Measurements from ENCODE around the gene RNF152.
"Not testable (repeated sequence)": the region's sequence is repeated elsewhere in the genome, so short reads cannot be mapped to it uniquely, and the experiment has no call there.

The RNF152 gene

DNA sequence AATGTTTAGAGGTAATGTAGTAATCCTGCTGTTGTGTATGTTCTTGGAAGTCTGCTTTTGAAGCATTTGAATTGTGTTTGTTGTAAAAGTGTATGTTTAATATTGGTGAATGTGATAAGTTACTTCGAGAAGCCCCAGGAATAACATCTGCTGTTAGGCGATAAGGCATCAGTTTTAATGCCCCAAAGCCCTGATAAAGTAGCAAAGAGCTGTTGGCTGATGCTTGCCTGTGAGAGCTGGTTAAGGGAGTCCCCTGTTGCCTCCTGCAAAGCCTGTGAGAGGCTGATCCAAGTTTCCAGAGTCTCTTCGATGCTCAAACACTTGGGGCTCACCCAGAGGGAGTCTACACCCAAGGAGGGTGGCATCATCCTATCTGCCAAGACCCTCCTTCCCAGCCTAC is 110.3 kb downstream of the RNF152 start:
- Histone ChIP-seq H3K36me3 (ENCODE audit: control insufficient read depth, insufficient read depth, low read length) (no peaks in the 10 kb centered on the region), H3K4me1 (ENCODE audit: control insufficient read depth, insufficient read depth, low read length) (no peaks in the 10 kb centered on the region), H3K4me3 (ENCODE audit: low read length) (no peak overlapping the region), H3K9ac (ENCODE audit: low read length) (no peak overlapping the region), H3K27me3 (ENCODE audit: control insufficient read depth, insufficient read depth, low read length) (no peaks in the 10 kb centered on the region), H3K27ac (ENCODE audit: low read depth, low read length) (no peak overlapping the region)

DNA sequence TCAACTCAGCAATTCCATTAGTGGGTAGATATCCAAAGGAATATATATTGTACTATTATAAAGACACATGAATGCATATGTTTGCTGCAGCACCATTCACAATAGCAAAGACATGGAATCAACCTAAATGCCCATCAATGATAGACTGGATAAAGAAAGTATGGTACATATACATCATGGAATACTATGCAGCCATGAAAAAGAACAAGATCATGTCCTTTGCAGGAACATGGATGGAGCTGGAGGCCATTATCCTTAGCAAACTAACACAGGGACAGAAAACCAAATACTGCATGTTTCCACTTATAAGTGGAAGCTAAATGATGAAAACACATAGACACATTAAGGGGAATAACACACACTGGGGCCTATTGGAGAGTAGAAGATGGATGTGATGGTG is 116.6 kb downstream of the RNF152 start:
- not testable (repeated sequence) for H3K36me3 ChIP-seq (ENCODE audit: control insufficient read depth, insufficient read depth, low read length); H3K9ac ChIP-seq (ENCODE audit: low read length); H3K27me3 ChIP-seq (ENCODE audit: control insufficient read depth, insufficient read depth, low read length); H3K4me1 ChIP-seq (ENCODE audit: control insufficient read depth, insufficient read depth, low read length); H3K27ac ChIP-seq (ENCODE audit: low read depth, low read length); H3K4me3 ChIP-seq (ENCODE audit: low read length)

DNA sequence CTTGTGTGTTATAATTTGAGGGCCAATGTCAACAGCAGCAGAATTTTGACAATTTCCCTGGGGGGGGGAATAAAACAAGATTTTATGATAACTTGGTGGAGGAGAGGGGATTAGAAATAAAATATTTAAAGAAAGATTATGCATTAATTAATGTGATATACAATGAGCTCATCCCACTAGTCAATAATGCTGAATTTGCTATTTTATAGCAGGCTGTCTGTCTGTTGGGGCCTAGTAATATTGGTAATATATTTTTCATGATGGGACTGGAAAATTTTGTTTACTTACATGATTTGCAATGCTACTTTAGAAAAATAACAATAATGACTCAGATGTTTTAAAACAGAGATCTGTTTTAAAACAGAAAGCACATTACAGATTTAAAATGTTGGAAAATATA is 118.0 kb downstream of the RNF152 start:
- no peaks in the 10 kb centered on the region for H3K27me3 ChIP-seq (ENCODE audit: control insufficient read depth, insufficient read depth, low read length)
- H3K9ac ChIP-seq (ENCODE audit: low read length): no peak overlapping the region
- no peak overlapping the region for H3K4me3 ChIP-seq (ENCODE audit: low read length)
- no peaks in the 10 kb centered on the region for H3K4me1 ChIP-seq (ENCODE audit: control insufficient read depth, insufficient read depth, low read length)
- H3K36me3 ChIP-seq (ENCODE audit: control insufficient read depth, insufficient read depth, low read length): no peaks in the 10 kb centered on the region
- H3K27ac ChIP-seq (ENCODE audit: low read depth, low read length): no peak overlapping the region

DNA sequence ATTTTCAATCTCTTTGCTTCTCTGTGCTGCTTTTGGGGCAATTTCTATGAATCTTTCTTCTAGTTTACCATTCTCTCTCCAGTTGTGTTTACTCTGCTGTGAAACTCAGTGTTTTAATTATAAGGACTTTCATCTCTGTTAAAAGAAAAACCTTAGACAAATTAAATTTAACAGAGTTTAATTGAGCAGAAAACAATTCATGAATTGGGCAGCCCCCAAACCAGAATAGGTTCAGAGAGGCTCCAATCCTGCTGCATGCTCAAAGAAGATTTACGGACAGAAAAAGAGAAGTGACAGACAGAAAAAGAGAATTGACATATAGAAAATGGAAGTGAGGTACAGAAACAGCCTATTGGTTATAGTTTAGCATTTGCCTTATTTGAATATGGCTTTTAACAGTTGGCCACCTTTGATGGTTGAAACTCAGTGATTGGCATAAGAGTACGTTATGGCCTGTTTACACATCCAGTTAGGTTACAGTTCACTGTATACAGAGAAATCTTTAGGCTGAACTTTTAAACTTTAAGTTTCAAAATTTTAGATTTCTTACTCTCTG is 120.4 kb downstream of the RNF152 start:
- no peaks in the 10 kb centered on the region for H3K4me1 ChIP-seq (ENCODE audit: control insufficient read depth, insufficient read depth, low read length)

DNA sequence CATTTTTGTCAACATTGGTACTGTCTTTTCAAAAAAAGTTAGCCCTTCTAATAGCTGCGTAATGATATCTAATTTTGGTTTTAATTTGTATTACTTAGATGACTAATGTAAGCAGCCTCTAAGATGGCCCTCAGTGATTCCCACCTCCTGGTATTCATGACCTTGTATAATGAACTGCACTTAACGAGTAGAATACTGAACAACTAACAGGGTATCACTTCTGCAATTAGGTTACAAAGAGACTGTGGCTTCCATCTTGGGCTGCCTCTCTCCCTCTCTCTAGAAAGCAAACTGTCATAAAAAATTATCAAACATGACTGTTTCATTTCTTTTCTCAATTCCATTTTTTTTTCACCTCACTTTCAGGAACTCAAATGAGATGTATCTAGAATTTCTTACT is 120.9 kb downstream of the RNF152 start:
- H3K4me3 ChIP-seq (ENCODE audit: low read length): no peak overlapping the region
- H3K27me3 ChIP-seq (ENCODE audit: control insufficient read depth, insufficient read depth, low read length): no peaks in the 10 kb centered on the region
- H3K36me3 ChIP-seq (ENCODE audit: control insufficient read depth, insufficient read depth, low read length): no peaks in the 10 kb centered on the region
- no peak overlapping the region for H3K9ac ChIP-seq (ENCODE audit: low read length)
- no peak overlapping the region for H3K27ac ChIP-seq (ENCODE audit: low read depth, low read length)
- H3K4me1 ChIP-seq (ENCODE audit: control insufficient read depth, insufficient read depth, low read length): no peaks in the 10 kb centered on the region

More for the DNA sequence above, 120.4 kb downstream of the RNF152 start:
- H3K27me3 ChIP-seq (ENCODE audit: control insufficient read depth, insufficient read depth, low read length): no peaks in the 10 kb centered on the region
- H3K27ac ChIP-seq (ENCODE audit: low read depth, low read length): no peak overlapping the region
- no peak overlapping the region for H3K4me3 ChIP-seq (ENCODE audit: low read length)
- no peak overlapping the region for H3K9ac ChIP-seq (ENCODE audit: low read length)
- H3K36me3 ChIP-seq (ENCODE audit: control insufficient read depth, insufficient read depth, low read length): no peaks in the 10 kb centered on the region

DNA sequence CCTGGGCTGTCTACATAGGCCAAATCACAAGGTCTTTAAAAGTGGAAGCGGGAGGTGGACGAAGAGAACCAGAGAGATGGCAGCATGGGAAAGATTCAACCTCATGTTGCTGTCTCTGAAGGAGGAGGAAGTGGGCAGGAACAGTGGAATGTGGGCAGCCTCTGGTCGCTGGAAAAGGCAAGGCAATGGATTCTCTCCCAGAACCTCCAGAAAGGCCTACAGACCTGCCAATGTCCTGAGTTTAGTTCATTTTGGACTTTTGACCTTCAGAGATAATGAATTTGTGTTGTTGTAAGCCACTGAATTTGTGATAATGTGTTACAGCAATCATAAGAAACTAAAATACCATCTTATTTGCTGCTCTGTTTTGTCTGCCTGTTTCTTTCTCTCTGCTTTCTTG is 122.5 kb downstream of the RNF152 start:
- no peak overlapping the region for H3K27ac ChIP-seq (ENCODE audit: low read depth, low read length)
- H3K9ac ChIP-seq (ENCODE audit: low read length): no peak overlapping the region
- no peaks in the 10 kb centered on the region for H3K4me1 ChIP-seq (ENCODE audit: control insufficient read depth, insufficient read depth, low read length)
- no peaks in the 10 kb centered on the region for H3K27me3 ChIP-seq (ENCODE audit: control insufficient read depth, insufficient read depth, low read length)
- no peak overlapping the region for H3K4me3 ChIP-seq (ENCODE audit: low read length)
- H3K36me3 ChIP-seq (ENCODE audit: control insufficient read depth, insufficient read depth, low read length): no peaks in the 10 kb centered on the region

DNA sequence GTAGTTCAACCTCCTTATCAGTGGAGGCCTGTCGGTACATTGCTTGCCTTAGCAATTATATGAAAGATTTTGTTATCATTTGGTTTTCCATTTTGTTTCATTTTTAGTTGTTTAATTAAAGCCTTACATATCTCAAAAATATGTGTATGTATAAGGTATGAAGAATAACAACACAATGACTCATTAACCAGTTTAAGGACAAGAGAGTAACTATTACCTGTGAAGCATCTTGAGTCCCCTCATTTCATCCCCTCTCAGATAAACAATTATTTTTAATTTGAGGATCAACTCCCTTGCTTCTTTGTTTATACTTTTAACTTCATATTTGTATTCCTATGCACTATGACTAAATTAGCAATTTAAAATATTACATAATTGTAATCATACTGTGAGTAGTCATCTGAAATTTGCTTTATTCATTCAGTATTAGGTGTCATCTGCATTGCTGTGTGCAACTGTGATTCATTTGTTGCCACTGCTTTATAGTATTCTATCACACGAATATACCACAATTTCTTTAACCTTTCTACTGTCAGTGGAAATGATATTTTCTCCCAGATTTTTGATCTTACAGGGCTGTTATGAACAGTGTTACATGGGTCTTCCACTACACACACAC is 126.4 kb downstream of the RNF152 start:
- Histone ChIP-seq H3K4me3 (ENCODE audit: low read length) (no peak overlapping the region), H3K36me3 (ENCODE audit: control insufficient read depth, insufficient read depth, low read length) (no peaks in the 10 kb centered on the region), H3K27me3 (ENCODE audit: control insufficient read depth, insufficient read depth, low read length) (no peaks in the 10 kb centered on the region), H3K27ac (ENCODE audit: low read depth, low read length) (no peak overlapping the region), H3K4me1 (ENCODE audit: control insufficient read depth, insufficient read depth, low read length) (no peaks in the 10 kb centered on the region), H3K9ac (ENCODE audit: low read length) (no peak overlapping the region)

DNA sequence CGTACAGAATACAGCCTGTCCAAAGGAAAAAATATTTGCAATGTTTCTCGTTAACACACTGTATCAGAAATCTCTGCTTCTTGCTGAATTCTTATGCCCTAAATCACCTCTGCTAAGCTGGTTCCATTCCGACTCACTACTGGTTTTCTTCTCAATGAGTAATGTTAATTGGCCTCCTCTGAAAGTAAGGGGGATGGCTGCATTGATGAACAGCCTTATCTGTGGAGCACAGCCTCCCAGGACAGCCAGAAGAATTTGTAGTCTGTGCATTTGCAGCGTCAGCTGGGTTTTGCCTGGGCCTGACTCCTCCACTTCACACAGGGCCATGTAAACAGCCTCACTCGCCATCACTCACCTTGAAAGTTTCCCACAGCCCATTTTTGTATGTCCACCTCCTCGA is 127.7 kb downstream of the RNF152 start:
- no peak overlapping the region for H3K27ac ChIP-seq (ENCODE audit: low read depth, low read length)
- H3K9ac ChIP-seq (ENCODE audit: low read length): no peak overlapping the region
- no peak overlapping the region for H3K4me3 ChIP-seq (ENCODE audit: low read length)
- H3K27me3 ChIP-seq (ENCODE audit: control insufficient read depth, insufficient read depth, low read length): no peaks in the 10 kb centered on the region
- H3K4me1 ChIP-seq (ENCODE audit: control insufficient read depth, insufficient read depth, low read length): no peaks in the 10 kb centered on the region
- no peaks in the 10 kb centered on the region for H3K36me3 ChIP-seq (ENCODE audit: control insufficient read depth, insufficient read depth, low read length)

DNA sequence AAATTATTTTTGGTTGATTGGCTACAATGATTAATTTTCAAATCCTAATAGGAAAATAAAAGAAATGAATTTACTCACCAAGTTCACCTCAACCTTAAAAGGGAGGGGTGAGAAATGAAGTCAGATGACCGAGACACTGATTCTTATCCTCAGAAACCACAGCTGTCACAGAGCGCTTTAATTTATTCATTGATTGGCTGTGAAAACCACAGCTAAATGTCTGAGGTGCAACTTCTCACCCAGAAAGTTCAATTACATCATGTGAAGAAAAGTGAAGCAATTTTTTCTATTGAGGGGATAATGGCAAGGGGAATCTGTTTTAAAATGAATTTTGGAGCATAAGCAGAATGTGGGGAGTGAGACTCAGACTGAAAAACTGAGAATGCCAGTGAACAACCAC is 128.4 kb downstream of the RNF152 start:
- H3K27ac ChIP-seq (ENCODE audit: low read depth, low read length): no peak overlapping the region

DNA sequence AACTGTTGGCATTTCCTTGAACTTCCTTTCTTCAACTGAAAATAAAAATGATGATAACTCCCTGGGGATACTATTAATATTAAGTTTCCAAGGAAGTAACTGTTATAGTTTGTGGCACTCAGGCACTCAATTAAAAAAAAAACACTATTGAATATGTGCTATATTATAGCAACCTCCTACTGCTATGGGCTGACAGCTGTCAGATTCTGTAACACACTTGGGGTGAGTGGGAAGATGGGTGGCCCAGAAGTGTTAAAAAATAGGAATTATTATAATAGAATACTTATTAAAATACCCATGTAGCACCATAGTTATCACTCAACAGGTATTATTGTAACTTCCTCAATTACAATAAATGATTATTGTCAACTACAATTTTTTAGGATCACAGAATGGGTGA is 130.9 kb downstream of the RNF152 start:
- Histone ChIP-seq H3K27ac (ENCODE audit: low read depth, low read length) (no peak overlapping the region), H3K9ac (ENCODE audit: low read length) (no peak overlapping the region), H3K36me3 (ENCODE audit: control insufficient read depth, insufficient read depth, low read length) (no peaks in the 10 kb centered on the region), H3K4me3 (ENCODE audit: low read length) (no peak overlapping the region), H3K4me1 (ENCODE audit: control insufficient read depth, insufficient read depth, low read length) (no peaks in the 10 kb centered on the region), H3K27me3 (ENCODE audit: control insufficient read depth, insufficient read depth, low read length) (no peaks in the 10 kb centered on the region)

More for the DNA sequence above, 128.4 kb downstream of the RNF152 start:
- Histone ChIP-seq H3K4me3 (ENCODE audit: low read length) (no peak overlapping the region), H3K9ac (ENCODE audit: low read length) (no peak overlapping the region), H3K27me3 (ENCODE audit: control insufficient read depth, insufficient read depth, low read length) (no peaks in the 10 kb centered on the region), H3K4me1 (ENCODE audit: control insufficient read depth, insufficient read depth, low read length) (no peaks in the 10 kb centered on the region), H3K36me3 (ENCODE audit: control insufficient read depth, insufficient read depth, low read length) (no peaks in the 10 kb centered on the region)
